ENCODE measurements around the gene EHBP1L1. TPM values are rescaled to one million over a fixed set of nuclear protein-coding genes. Genes with fewer than 3 reads are reported as not detected.

The EHBP1L1 gene
- total and polyA plus RNA-seq, 2 of the 8 experiments (the other 6 are each of a cell fraction or from before 2014, with no cell fraction given), result 4.3 to 6.6 TPM

- TF ChIP-seq CHD7 (IDR thresholded peaks at IDR 0.05; ENCODE audit: insufficient replicate concordance, low read length) (no peak), SIX5 (IDR thresholded peaks at IDR 0.05; ENCODE audit: low read depth, low read length) (no peak), SIRT6 (IDR thresholded peaks at IDR 0.05; ENCODE audit: low read length) (no peak), CBX8 (IDR thresholded peaks at IDR 0.05; ENCODE audit: borderline replicate concordance, low read depth, low read length) (no peak), TCF12 (IDR thresholded peaks at IDR 0.05; ENCODE audit: low read depth, low read length) (no peak), CHD1 (IDR thresholded peaks at IDR 0.05; ENCODE audit: low read depth, low read length) (no peak), GABPA (IDR thresholded peaks at IDR 0.05; ENCODE audit: borderline replicate concordance, insufficient read depth, low read length) (no peak), RXRA (IDR thresholded peaks at IDR 0.05; ENCODE audit: insufficient read depth, low read depth, low read length) (no peak), RFX5 (IDR thresholded peaks at IDR 0.05; ENCODE audit: borderline replicate concordance, low read depth, low read length) (no peak), RNF2 (IDR thresholded peaks at IDR 0.05; ENCODE audit: borderline replicate concordance, low read depth, low read length, missing control alignments, poor library complexity, severe bottlenecking) (no peak), CREB1 (IDR thresholded peaks at IDR 0.05) (no peak), RBBP5 (IDR thresholded peaks at IDR 0.05; ENCODE audit: borderline replicate concordance, low read depth, low read length) (no peak)
Measured at GRCh38 chr11:65558930-65559509, 16.8 kb upstream of the EHBP1L1 start (continued).
